NCI-H1092 (cell line): ENCODE results near the gene IL20.
"Not testable (repeated sequence)": the region's sequence is repeated elsewhere in the genome, so short reads cannot be mapped to it uniquely, and the experiment has no call there.

ENCODE experiments used
- DNase-seq: peaks from one replicate; lab custom pipeline; 2025; lab: John Stamatoyannopoulos, UW

The IL20 gene

DNA sequence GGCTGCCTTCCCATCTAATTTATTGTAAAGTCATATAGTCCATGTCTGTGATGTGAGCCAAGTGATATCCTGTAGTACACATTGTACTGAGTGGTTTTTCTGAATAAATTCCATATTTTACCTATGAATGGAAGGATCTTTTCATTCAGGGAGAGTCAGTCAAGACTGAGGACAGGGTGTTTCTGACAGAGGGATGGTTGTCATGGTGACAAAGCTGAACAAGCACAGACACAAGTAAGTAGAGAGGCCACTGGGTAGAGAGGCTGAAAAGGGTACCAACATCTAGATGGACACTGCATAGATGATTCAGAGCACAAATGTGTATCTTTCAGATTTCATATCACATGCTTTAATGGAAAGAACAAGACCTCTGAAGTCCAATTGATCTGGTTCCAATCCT is 22.6 kb upstream of the IL20 start:
- DNase-seq, result no peak

GRCh38 chr1:206843626-206844025 is 21.8 kb upstream of the IL20 start:
- no peak for DNase-seq

- DNase-seq, result no peak
Observed at GRCh38 chr1:206846487-206846886, 18.9 kb upstream of the IL20 start.

DNA sequence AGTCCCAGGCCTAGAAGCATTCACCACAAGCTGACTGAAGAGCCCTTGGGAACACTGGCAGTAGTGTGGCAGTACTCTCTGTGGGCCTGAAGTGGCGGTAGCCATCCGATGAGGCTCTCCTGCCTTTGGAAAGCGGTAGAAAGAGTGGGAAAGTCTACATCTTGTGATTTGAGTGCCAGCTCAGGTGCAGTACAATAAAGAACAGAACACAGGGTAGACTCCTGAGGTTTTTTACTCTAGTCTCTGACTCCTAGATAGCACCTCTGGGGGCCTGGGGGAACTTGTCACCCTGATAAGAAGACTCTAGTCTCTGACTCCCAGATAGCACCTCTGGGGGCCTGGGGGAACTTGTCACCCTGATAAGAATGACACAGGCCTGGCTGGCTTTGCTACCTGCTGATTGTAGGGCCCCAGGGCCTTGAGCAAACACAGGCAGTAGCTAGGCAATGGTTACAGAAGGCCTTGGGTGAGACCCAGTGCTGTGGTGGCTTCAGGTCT is 18.0 kb upstream of the IL20 start:
- no peak for DNase-seq

DNA sequence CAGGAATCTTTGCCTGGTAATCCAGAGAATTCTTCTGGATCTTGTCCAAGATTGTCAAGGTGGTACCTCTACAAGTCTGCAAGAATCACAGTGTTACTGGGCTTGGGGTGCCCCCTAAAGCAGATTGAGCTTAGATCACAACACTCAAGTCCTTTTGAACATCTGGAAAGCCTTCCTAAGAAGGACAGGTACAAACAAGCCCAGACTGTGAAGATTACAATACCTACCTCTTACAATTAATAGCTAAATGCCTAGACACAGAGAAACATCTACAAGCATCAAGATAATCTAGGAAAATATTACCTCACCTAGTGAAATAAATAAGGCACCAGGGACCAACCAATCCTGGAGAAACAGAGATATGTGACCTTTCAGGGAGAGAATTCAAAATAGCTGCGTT is 17.5 kb upstream of the IL20 start:
- DNase-seq, result no peak

GRCh38 chr1:206850401-206850800 is 15.0 kb upstream of the IL20 start:
- DNase-seq, result no peak

DNA sequence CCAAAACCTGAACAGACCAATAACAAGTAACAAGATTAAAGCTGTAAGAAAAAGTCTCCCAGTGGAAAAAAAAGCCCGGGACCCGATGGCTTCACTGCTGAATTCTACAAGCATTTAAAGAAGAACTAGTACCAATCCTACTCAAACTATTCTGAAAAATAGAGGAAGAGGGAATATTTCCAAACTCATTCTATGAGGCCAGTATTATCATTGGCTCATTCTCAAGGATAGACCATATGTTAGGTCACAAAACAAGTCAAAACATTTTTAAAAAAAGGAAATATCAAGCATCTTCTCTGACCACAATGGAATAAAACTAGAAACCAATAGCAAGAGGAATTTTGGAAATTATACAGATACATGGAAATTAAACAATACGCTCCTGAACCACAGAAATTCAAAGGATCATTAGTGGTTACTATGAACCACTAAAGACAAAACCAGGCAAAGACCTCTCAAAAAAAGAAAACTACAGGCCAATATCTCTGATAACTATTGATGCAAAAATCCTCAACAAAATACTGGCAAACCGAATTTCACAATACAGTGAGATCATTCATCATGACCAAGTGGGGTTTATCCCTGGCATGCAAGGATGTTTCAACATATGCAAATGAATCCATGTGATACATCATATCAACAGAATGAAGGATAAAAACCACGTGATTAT is 13.9 kb upstream of the IL20 start:
- no peak for DNase-seq

DNA sequence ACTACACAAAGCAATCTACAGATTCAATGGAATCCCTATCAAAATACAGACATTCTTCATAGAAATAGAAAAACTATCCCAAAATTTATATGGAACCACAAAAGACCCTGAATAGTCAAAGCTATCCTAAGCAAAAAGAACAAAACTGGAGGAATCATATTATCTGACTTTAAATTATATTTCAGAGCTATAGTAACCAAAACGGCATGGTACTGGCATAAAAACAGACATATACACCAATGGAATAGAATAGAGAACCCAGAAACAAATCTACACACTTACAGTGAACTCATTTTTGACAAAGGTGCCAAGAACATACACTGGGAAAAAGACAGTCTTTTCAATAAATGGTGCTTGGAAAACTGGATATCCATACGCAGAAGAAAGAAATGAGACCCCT is 12.8 kb upstream of the IL20 start:
- DNase-seq, result not testable (repeated sequence)

DNA sequence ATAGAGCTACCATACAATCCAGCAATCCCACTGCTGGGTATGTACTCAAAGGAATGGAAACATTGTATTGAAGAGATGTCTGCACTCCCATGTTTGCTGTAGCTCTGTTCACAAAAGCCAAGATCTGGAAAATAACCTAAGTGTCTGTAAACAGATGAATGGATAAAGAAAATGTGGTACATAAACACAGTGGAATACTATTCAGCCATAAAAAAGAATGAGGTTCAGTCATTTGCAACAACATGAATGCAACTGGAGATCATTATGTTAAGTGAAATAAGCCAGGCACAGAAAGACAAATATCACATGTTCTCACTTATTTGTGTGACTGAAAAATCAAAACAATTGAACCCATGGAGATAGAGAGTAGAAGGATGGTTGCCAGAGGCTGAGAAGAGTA is 11.7 kb upstream of the IL20 start:
- not testable (repeated sequence) for DNase-seq

GRCh38 chr1:206854401-206855129 is 10.9 kb upstream of the IL20 start:
- DNase-seq, result no peak

DNA sequence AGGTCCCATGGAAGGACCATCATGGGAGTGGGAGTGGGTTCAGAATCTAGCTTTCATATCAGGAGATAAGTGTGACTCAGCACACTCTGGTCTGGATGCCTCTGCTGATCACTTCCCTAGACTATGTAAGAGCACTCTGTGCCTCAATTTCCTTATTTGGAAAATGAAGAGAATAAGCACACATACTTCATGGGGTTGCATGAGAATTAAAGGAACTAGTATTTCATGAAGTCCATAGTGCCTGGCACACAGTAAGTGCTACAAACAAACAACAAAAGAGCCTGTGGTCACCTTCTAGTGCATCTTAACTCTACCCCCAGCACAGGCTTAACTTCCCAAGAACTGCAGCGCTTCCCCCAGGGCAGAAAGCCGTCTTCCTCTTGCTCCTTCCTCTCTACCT is 9.6 kb upstream of the IL20 start:
- no peak for DNase-seq

DNA sequence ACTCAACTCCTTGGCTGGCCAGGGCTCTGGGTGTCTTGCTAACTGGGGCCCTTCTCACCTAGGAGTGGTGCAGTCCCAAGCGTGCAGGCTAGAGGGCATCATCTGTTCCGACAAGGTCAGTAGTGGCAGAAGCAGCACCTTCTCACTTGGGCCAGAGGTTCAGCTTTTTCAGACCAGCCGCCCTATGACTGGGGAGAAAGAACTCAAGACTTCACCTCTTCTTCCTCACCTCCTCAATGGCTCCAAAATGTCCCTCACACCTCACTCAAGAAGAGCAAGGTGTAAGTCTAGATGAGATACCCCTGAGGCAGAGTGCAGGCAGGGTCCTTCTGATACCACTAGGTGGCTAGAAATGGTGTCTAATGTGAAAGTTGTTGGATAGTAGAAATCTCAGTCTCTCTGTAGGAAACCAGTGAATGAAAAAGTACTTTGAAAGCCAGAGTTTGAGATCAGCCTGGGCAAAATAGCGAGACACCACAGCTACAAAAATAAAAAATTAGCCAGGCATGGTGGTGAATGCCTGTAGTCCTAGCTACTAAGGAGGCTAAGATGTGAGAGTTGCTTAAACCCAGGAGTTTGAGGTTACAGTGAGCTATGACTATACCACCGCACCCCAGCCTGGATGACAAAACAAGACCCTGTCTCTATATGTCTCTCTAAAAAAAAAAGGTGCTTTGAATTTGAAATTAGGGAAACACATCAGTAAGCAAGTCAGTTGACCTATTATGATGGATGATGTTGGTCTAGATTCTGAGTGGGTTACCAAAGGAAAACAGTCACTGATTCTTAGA is 8.6 kb upstream of the IL20 start:
- no peak for DNase-seq

DNA sequence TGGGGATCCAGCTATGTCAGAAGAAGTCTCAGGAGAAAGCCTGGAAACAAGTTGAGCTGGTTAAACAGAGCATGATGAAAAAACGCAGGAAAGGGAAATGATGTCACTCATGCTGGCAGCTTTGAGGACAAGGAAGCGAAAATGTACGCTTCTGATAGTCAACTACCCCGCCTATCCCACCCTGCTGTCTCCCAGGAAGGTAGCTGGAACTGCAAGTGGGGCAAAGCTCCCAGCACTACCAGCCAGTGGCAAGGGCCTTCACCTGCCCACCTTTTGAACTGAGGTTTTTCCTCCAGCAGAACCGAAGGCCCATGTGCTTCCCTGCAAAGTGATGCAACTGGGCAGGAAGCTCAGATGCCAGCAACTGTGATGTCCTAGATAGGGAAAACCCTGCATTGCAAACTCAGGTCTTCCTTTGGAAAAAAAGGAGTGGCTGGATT is 6.3 kb upstream of the IL20 start:
- no peak for DNase-seq

DNA sequence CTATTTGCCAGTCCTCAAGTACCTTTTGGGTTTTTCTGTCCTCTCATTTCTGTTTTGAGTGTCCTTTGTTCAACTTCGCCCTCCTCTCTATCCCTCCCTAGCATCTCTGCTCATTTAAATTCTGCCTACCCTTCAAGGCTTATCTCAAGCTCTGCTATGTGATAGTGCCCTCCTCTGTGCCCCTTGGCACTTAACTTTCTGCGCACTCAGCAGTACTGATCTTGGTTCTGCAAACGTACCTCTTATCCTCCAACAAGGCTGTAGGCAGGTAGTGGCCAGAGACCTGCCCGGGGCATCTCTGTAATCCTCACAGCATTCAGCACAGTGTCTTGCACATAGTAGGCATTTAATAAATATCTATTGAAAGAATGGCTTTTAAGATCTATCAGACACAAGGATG is 5.3 kb upstream of the IL20 start:
- DNase-seq, result no peak

DNA sequence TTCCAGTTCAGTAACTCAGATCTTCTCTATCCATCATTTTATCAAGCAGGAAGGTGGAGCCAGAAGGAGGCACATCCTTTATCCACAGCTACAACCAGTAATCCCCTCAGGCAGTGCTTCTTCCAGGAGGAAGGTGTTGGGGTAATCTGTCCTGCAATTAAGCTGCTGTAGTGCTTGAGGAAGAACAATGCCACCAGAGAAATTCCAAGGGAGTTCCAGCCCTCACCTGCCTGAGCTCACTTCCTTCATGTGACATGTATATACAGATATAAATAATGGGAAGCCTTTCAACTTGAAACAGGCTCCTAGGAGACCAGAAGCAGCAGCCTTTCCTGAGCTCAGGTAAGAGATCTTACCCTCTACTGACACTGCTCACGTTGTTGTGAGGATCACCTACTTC is 2.2 kb upstream of the IL20 start:
- DNase-seq, result no peak

DNA sequence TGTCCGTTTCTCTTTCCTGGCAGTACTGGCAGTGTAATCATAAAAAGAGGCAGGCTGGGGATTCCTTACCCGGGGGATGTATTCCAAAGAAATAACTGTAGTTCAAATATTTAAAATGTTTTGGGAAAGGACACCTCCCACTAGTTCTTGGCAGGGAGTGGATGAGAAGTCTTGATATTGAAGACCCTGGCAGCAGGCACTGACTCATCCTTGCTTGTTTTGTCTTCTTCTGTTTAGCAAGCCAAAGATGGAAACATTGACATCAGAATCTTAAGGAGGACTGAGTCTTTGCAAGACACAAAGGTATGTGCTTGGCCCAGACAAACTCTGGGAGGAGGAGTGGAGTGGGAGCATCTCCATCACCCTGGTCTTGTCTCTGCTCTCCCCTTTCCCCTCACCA is 639 bp downstream of the IL20 start:
- no peak for DNase-seq

GRCh38 chr1:206867239-206867638 is 1.8 kb downstream of the IL20 start:
- no peak for DNase-seq

GRCh38 chr1:206867716-206868115 is 2.3 kb downstream of the IL20 start:
- no peak for DNase-seq

DNA sequence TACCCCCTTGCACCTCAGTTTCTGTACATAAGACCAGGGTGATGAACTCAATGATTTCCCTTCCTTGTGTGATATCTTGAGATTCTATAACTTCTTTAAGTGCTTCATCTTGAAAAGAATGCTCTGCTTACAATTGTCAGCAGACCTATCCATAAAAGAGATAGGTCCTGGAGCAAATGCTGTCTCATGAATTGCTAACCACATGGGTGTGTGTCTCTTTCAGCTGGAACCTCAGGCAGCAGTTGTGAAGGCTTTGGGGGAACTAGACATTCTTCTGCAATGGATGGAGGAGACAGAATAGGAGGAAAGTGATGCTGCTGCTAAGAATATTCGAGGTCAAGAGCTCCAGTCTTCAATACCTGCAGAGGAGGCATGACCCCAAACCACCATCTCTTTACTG is 2.8 kb downstream of the IL20 start:
- DNase-seq, result no peak

DNA sequence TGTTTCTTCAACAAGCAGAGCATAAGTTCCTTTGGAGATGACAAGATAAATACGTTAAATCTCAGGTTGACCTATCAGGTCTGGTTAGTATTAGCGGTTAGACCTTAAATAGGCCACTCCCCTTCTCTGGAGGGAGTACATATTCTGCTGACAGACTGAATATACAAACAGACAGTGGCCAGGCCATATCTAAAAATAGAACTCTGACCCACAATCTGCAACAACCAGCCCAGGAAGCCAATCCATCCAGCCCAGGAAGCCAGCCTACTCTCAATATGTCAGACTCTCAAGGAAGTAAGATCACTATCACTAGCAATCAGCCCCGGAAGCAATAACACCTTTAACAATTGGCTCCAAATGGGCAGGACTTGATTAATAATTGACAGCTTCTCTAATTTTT is 6.7 kb downstream of the IL20 start:
- DNase-seq, result no peak

GRCh38 chr1:206873603-206874188 is 8.3 kb downstream of the IL20 start:
- no peak for DNase-seq

DNA sequence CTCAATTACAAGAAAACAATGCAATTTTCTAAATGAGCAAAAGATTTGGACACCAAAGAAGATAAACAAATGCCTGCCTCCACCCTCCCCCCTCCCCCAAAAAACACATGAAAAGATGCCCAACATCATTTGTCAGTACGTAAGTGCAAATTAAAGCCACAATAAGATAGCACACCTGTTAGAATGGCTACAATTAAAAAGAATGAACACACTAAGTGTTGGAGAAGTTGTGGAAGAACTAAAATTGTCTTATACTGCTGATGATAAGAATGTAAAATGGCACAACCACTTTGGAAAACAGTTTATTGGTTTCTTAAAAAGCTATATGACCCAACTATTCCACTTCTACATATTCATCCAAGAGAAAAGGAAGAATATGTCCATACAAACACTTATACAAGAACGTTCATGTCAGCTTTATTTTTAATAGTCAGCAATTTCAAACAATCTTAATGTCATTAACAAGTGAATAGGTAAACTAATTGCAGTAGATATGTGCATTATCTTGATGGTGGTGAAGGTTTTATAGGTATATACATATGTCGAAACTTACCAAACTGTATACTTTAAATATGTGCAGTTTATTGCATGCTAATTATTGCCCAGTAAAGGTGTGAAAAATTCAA is 10.4 kb downstream of the IL20 start:
- DNase-seq, result no peak
